ENCODE data around the gene USP10.
"Not testable (repeated sequence)": the region's sequence is repeated elsewhere in the genome, so short reads cannot be mapped to it uniquely, and the experiment has no call there.

USP10 gene

DNA sequence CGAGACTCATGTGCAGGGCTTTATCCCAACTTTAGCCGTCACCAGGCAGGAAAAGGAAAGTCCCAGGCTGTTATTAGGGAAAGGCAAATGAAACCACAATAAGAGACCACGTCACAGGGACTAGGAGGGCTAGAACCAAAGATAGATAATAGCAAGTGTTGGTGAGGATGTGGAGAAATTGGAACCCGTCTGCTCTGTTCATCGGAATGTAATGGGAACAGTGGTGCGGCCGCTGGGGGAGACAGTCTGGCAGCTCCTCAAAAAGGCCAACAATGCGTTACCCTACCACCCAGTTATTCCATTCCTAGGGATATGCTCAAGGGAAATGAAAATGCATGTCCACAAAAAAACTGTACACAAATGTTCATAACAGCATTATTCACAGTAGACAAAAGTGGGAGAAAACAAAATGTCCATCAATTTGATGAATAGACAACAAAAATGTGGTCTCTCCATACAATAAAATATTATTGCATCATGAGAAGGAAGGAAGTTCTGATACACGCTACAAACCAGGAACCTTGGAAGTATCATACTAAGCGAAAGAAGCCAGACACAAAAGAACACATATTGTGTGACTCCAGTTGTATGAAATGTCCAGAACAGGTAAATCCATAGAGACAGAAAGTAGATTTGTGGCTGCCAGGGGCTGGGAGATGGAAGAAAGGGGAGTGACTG, 19.5 kb upstream of the USP10 start:
- no peak overlapping the region for H3K4me3 Mint-ChIP-seq
- H3K27me3 Mint-ChIP-seq (ENCODE audit: low read depth): peaks cover 47% of the 10 kb centered on the region
- no peaks in the 10 kb centered on the region for H3K4me1 Mint-ChIP-seq (ENCODE audit: low read depth)
- H3K27ac Mint-ChIP-seq: no peak overlapping the region
- no peak for DNase-seq (ENCODE audit: low spot score)
- H3K9me3 Mint-ChIP-seq: no peaks in the 10 kb centered on the region
- H3K36me3 Mint-ChIP-seq (ENCODE audit: low read depth): no peaks in the 10 kb centered on the region

DNA sequence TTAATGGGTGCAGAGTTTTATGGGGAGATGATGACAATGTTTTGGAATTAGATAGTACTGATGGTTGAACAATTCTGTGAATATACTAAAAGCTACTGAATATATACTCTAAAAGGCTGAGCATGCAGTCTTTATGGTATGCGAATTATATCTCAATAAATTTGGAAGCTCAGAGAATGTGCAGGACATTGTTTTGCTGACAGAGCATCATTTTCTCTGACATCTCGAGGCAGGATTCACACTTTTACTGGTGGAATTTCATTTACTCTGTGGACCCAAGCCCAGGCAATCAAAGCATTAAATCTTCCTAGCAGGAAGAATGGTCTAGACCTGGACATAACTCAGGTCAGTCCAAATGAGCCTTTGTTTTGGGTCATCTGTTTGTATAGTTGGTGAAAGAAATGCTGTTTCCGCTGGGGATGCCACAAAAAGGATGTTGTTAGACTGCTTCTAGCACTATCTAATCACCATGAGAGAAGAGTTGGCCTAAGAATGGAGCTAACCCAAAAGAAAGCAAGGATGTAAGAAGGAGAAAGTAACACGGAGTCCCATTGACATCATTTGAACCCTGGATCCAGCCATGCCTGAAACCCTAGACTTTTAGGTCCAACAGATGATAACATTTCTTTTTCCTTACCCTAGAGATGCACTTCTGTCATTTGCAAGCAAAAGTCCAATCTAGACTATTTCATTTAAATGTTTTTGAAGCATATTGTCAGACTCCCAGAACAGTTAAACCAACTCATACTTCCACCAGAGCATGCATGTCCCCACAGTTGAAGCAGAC, 18.8 kb upstream of the USP10 start:
- Mint-ChIP-seq H3K27me3 (ENCODE audit: low read depth) (peaks cover 47% of the 10 kb centered on the region), H3K36me3 (ENCODE audit: low read depth) (no peaks in the 10 kb centered on the region), H3K27ac (no peak overlapping the region), H3K4me3 (no peak overlapping the region), H3K9me3 (no peaks in the 10 kb centered on the region), H3K4me1 (ENCODE audit: low read depth) (no peaks in the 10 kb centered on the region)
- DNase-seq (ENCODE audit: low spot score): no peak

DNA sequence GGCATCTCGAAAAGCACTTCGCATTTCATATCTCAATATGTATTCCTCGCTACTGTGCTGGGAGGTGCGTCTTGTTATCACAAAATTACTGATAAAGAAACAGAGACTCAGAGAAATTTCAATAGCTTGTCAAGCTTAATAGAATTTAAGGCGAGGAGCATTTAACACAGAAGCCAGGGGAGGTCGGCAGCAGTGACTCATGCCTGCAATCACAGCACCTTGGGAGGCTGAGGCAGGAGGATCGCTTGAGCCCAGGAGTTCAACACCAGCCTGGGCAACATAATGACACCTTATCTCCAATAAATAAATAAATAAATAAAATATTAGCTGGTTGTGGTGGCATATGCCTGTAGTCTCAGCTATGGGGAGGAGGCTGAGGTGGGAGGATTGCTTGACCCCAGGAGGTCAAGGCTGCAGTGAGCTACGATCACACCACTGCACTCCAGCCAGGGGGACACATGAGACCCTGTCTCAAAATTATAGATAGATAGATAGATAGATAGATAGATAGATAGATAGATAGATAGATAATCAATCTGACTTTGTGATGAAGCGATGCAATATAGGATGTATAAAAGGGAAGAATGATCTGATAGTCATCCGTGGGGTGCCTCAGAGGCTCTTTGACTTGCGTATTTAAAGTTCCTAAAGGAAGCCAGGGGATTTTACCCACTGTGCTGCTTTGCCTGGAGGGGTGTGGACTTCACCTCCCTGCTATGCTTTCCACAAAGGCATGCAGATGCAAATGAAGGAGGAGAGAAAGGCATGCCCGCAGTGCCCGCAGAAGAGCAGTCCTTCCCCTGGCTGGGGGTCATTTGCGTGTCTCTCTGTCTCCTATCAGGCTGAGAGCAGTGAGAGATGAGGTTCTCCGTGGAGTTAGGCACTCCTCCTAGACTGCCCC, 15.9 kb upstream of the USP10 start:
- Mint-ChIP-seq H3K9me3 (peaks cover 9% of the 10 kb centered on the region), H3K27me3 (ENCODE audit: low read depth) (peaks cover 35% of the 10 kb centered on the region), H3K36me3 (ENCODE audit: low read depth) (no peaks in the 10 kb centered on the region), H3K4me1 (ENCODE audit: low read depth) (peaks cover 9% of the 10 kb centered on the region), H3K4me3 (no peak overlapping the region), H3K27ac (no peak overlapping the region)
- DNase-seq (ENCODE audit: low spot score): no peak

DNA sequence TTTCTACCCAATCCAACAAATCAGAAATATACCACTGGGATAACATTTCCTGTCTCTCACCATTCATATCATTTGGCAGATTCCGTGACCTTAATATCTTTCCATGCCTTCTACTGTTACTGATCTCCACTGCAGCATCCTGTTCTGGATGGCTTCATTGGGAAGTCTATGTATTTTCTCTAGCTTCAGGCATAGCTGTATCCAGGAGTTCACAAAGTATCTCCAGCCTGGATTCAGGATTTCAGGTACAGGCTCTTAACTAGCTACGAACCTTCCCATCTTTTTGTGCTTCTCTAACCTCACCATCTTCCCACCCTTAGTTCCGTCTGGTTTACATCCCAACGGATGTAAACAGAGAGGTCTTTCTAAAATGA, 15.2 kb upstream of the USP10 start:
- DNase-seq (ENCODE audit: low spot score): no peak
- H3K9me3 Mint-ChIP-seq: peaks cover 9% of the 10 kb centered on the region
- H3K36me3 Mint-ChIP-seq (ENCODE audit: low read depth): no peaks in the 10 kb centered on the region
- peaks cover 37% of the 10 kb centered on the region for H3K27me3 Mint-ChIP-seq (ENCODE audit: low read depth)
- H3K4me1 Mint-ChIP-seq (ENCODE audit: low read depth): peaks cover 9% of the 10 kb centered on the region
- no peak overlapping the region for H3K27ac Mint-ChIP-seq
- no peak overlapping the region for H3K4me3 Mint-ChIP-seq

DNA sequence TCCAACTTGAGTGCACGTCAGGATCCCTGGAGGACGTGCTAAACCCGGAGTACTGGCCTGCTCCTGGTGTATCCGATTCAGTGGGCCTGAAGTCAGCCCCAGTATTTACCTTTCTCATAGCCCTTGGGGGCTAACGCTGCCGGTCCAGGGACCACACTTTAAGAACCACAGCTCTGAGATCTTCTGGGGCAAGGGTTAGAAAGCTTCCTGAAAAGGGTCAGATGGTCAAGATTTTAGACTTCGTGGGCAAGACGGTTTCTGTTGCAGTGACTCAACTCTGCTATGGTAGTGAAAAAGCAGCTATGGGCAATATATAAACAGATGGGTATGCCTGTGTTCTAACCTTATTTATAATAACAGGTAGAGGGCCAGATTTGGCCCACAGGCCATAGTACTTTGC, 14.6 kb upstream of the USP10 start:
- H3K27me3 Mint-ChIP-seq (ENCODE audit: low read depth): peaks cover 36% of the 10 kb centered on the region
- no peak for DNase-seq (ENCODE audit: low spot score)
- no peak overlapping the region for H3K27ac Mint-ChIP-seq
- H3K4me3 Mint-ChIP-seq: no peak overlapping the region
- H3K9me3 Mint-ChIP-seq: peaks cover 9% of the 10 kb centered on the region
- H3K4me1 Mint-ChIP-seq (ENCODE audit: low read depth): peaks cover 9% of the 10 kb centered on the region
- no peaks in the 10 kb centered on the region for H3K36me3 Mint-ChIP-seq (ENCODE audit: low read depth)

DNA sequence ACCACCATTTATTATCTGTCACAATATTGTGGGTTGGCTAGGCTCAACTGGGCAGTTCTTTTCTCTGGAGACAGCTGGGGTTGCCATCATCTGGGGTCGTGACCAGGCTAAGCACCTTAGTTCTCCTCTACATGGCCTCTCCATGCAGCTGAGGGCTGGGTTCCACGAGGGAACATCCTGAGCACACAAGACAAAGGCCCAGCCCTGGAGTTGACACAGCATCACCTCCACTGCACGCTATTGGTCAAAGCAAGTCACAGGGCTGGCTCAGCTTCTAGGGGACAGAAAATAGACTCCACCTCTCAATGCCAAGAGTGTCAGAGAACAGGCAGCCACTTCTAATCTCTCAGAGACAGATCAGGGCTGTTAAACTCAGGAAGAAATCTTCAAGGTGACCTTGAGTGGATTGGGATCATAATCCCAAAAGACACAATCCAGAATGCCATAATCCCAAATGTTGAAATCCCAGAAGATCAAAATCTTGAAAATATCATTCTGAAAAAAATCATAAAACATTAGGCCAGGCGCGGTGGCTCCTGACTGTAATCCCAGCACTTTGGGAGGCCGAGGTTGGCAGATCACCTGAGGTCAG, 13.0 kb upstream of the USP10 start:
- no peak overlapping the region for H3K27ac Mint-ChIP-seq
- no peaks in the 10 kb centered on the region for H3K36me3 Mint-ChIP-seq (ENCODE audit: low read depth)
- peaks cover 9% of the 10 kb centered on the region for H3K9me3 Mint-ChIP-seq
- DNase-seq (ENCODE audit: low spot score): no peak
- peaks cover 25% of the 10 kb centered on the region for H3K27me3 Mint-ChIP-seq (ENCODE audit: low read depth)
- peaks cover 9% of the 10 kb centered on the region for H3K4me1 Mint-ChIP-seq (ENCODE audit: low read depth)
- no peak overlapping the region for H3K4me3 Mint-ChIP-seq

DNA sequence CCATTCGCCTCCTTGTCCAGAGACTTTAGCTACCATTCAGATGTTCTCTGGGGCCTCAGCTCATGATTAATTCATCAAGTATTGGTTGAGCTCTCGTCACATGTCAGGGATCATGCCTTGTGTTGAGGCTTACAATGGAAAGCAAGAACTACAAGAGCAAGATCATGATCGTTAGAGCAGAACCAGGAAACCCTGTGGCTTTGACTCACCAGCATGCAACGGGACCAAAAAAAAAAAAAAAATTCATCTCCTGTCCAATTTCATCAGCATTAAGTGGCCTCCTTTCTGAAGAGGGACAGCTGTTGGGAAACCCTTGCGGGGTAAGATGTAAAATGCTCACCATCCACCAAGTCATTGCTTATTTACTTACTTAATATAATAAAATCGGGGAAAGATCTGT, 12.1 kb upstream of the USP10 start:
- Mint-ChIP-seq H3K36me3 (ENCODE audit: low read depth) (no peaks in the 10 kb centered on the region), H3K4me1 (ENCODE audit: low read depth) (peaks cover 14% of the 10 kb centered on the region), H3K27me3 (ENCODE audit: low read depth) (peaks cover 22% of the 10 kb centered on the region), H3K9me3 (peaks cover 9% of the 10 kb centered on the region), H3K4me3 (no peak overlapping the region), H3K27ac (no peak overlapping the region)
- DNase-seq (ENCODE audit: low spot score): no peak

DNA sequence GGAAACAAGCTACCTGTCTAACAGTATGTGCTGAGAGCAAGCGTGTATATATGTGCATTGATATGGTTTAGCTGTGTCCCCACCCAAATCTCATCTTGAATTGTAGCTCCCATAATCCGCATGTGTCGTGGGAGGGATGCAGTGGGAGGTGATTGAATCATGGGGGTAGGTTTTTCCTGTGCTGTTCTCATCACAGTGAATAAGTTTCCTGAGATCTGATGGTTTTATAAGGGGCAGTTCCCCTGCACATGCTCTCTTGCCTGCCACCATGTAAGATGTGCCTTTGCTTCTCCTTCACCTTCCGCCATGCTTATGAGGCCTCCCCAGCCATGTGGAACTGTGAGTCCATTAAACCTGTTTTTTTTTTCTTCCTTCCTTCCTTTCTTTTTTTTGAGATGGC, 11.6 kb upstream of the USP10 start:
- H3K27ac Mint-ChIP-seq; H3K9me3 Mint-ChIP-seq; H3K4me3 Mint-ChIP-seq; DNase-seq (ENCODE audit: low spot score); H3K36me3 Mint-ChIP-seq (ENCODE audit: low read depth): not testable (repeated sequence)
- H3K4me1 Mint-ChIP-seq (ENCODE audit: low read depth): peaks cover 16% of the 10 kb centered on the region
- peaks cover 22% of the 10 kb centered on the region for H3K27me3 Mint-ChIP-seq (ENCODE audit: low read depth)

DNA sequence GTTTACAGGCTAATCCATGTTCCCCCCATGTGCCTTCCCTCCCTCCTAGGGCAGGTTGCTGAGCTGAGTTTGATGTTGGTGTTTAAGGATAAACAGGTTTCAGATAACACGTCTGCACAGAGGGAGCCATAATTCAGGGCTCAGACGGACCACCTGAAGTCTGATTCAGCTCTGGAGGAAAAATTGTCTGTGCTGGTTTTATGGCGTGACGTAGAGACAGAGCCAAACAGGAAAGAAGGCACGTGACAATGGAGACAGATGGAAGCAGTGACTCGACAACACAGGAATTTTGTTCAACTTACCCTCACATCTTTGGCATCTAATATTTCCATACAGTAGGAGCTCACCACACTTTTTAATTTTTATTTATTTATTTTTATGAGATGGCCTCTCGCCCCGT, 10.7 kb upstream of the USP10 start:
- no peaks in the 10 kb centered on the region for H3K36me3 Mint-ChIP-seq (ENCODE audit: low read depth)
- H3K4me3 Mint-ChIP-seq: no peak overlapping the region
- peaks cover 9% of the 10 kb centered on the region for H3K9me3 Mint-ChIP-seq
- DNase-seq (ENCODE audit: low spot score): no peak
- peaks cover 19% of the 10 kb centered on the region for H3K27me3 Mint-ChIP-seq (ENCODE audit: low read depth)
- H3K27ac Mint-ChIP-seq: no peak overlapping the region
- H3K4me1 Mint-ChIP-seq (ENCODE audit: low read depth): peaks cover 16% of the 10 kb centered on the region

DNA sequence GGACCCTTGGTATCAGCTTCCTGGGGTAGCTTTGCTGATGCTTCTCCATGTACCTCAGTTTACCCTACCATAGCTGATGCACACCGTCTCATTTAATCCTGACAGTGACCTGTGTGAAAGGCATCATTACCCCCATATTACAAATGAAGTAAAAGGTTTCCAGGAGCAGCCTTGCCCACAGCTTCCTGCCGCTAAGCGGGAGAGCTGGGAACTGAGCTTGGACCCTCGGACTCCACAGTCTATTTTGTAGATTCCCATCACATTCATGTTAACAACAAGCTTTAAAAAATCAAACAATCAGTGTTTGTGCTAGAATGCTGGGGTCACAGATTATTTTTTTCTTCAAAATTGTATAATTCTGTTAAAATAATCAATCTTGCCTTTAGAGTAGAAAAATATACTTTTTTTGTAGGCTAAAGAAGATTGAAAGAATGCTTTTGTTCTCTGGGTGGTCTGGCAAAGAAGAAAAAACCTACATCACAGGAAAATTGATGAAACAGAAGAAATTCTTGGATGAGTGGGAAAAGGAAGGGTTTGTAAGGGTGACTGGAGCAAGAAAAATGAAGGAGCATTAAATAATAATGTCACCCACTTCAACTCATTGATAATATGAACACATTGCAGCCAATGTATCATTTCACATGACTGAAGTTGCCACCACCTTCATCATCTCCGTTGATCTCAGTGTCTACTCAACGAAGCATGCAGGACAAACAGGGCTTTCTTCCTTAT, 9.5 kb upstream of the USP10 start:
- Mint-ChIP-seq H3K27ac (no peak overlapping the region), H3K9me3 (peaks cover 9% of the 10 kb centered on the region), H3K36me3 (ENCODE audit: low read depth) (no peaks in the 10 kb centered on the region), H3K4me3 (no peak overlapping the region), H3K4me1 (ENCODE audit: low read depth) (peaks cover 16% of the 10 kb centered on the region), H3K27me3 (ENCODE audit: low read depth) (peaks cover 8% of the 10 kb centered on the region)
- no peak for DNase-seq (ENCODE audit: low spot score)

DNA sequence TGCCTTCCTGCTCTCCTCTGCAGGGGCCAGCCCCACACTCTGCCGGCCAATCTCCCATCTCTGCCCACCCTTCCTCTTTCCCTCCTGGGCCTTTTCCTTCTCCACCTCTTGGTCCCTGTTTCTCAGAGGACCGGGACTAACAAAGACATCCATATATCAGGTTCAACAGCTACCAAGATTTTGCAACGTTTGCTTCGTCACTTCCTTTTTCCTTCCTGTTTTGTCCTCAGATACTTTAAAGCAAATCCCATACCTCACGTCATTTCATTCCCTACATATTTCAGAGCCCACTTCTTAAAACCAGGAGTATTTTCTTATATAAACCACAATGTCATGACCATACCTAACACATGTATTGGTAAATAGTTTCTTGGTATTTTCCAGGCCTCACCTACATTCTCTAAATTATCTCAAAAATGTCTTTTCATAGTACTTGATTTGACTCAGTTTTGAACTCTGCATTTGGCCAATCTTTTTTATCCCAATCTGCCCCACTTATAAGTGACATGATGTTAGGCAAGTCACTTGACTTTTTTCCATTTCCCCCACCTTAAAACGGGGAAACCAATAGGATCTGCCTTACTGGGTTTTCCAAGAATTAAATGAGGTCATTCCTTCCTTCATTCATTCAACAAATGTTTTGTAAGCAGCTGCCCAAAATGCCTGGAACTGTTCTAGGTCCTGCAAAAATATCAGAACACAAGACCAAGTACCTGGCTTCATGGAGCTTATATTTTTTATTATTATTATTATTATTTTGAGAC, 7.2 kb upstream of the USP10 start:
- no peak overlapping the region for H3K27ac Mint-ChIP-seq
- no peak for DNase-seq (ENCODE audit: low spot score)

DNA sequence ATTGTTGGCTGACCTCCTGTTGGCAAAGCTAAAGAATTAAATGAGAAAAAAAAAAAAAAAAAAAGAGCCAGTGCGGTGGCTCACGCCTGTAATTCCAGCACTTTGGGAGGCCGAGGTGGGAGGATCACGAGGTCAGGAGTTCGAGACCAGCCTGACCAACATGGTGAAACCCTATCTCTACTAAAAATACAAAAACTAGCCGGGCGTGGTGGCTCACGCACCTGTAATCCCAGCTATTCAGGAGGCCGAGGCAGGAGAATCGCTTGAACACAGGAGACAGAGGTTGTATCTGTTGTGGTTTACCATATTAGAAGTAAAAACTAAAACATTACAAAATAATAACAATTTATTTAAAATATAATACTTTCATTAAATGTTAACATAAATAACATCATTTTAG, 5.9 kb upstream of the USP10 start:
- not testable (repeated sequence) for DNase-seq (ENCODE audit: low spot score); H3K27ac Mint-ChIP-seq; H3K4me1 Mint-ChIP-seq (ENCODE audit: low read depth); H3K4me3 Mint-ChIP-seq; H3K27me3 Mint-ChIP-seq (ENCODE audit: low read depth); H3K9me3 Mint-ChIP-seq; H3K36me3 Mint-ChIP-seq (ENCODE audit: low read depth)

More for the DNA sequence above, 7.2 kb upstream of the USP10 start:
- H3K9me3 Mint-ChIP-seq: peaks cover 9% of the 10 kb centered on the region
- no peak overlapping the region for H3K4me3 Mint-ChIP-seq
- H3K27me3 Mint-ChIP-seq (ENCODE audit: low read depth): peaks cover 7% of the 10 kb centered on the region
- H3K4me1 Mint-ChIP-seq (ENCODE audit: low read depth): peaks cover 9% of the 10 kb centered on the region
- no peaks in the 10 kb centered on the region for H3K36me3 Mint-ChIP-seq (ENCODE audit: low read depth)

DNA sequence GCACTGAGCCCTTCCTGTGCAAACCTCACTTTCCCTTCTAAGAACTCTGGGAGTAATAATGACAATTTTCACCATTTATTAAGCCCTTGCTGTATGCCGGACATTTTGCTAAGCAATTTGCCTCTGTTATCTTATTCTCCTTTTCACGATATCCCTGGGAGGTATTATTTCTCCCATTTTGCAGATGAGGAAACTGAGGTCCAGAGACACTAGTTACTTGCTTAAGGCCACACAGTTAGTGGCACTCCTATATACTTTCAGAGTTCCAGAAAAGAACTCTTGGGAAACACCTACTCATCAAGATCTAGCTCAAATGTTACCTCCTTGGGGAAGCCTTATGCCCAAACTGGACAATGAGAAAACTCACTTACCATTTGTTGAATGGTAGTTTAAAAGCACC, 4.8 kb upstream of the USP10 start:
- H3K9me3 Mint-ChIP-seq: no peaks in the 10 kb centered on the region
- no peak overlapping the region for H3K4me3 Mint-ChIP-seq
- peaks cover 11% of the 10 kb centered on the region for H3K4me1 Mint-ChIP-seq (ENCODE audit: low read depth)
- H3K27ac Mint-ChIP-seq: no peak overlapping the region
- peaks cover 2% of the 10 kb centered on the region for H3K27me3 Mint-ChIP-seq (ENCODE audit: low read depth)
- H3K36me3 Mint-ChIP-seq (ENCODE audit: low read depth): no peaks in the 10 kb centered on the region
- DNase-seq (ENCODE audit: low spot score): no peak
